SH-SY5Y (cell line): Measurements from ENCODE around the gene TTC39C.

Experiments used
- GATA2 ChIP-seq: IDR thresholded peaks from 2 replicates; pipeline ENCODE4 v1.6.1; 2011; ENCODE audit warnings: mild to moderate bottlenecking, low read depth, low read length
- GATA3 ChIP-seq: IDR thresholded peaks from 2 replicates; pipeline ENCODE4 v1.6.1; 2011; ENCODE audit warnings: low read depth, mild to moderate bottlenecking, low read length, moderate library complexity

- TF ChIP-seq GATA2 (no peak), GATA3 (no peak)
These were observed 19.4 kb upstream of the TTC39C start for GRCh38 chr18:23995180-23995579.
